ENCODE measurements around the gene SHROOM4.

Gene SHROOM4

GRCh38 chrX:50805276-50805675 is 8.7 kb downstream of the SHROOM4 start:
- no peaks in the 10 kb centered on the region for H3K36me3 Mint-ChIP-seq
- no peaks in the 10 kb centered on the region for H3K4me1 Mint-ChIP-seq
- H3K9me3 Mint-ChIP-seq: no peaks in the 10 kb centered on the region
- no peak overlapping the region for H3K4me3 Mint-ChIP-seq
- DNase-seq (ENCODE audit: low spot score in 2 of 2): no peak
- ATAC-seq: no peak
- H3K27ac Mint-ChIP-seq: no peak overlapping the region

GRCh38 chrX:50801135-50801534 is 12.9 kb downstream of the SHROOM4 start:
- ATAC-seq: no peak

GRCh38 chrX:50799531-50799961 is 14.4 kb downstream of the SHROOM4 start:
- Mint-ChIP-seq H3K4me1 (no peaks in the 10 kb centered on the region), H3K36me3 (no peaks in the 10 kb centered on the region), H3K9me3 (no peaks in the 10 kb centered on the region), H3K27ac (no peak overlapping the region), H3K4me3 (no peak overlapping the region)
- ATAC-seq (no peak), DNase-seq (ENCODE audit: low spot score in 2 of 2) (no peak)

More at GRCh38 chrX:50801135-50801534, 12.9 kb downstream of the SHROOM4 start:
- H3K36me3 Mint-ChIP-seq: no peaks in the 10 kb centered on the region
- H3K27ac Mint-ChIP-seq: no peak overlapping the region
- H3K4me3 Mint-ChIP-seq: no peak overlapping the region
- H3K4me1 Mint-ChIP-seq: no peaks in the 10 kb centered on the region
- no peaks in the 10 kb centered on the region for H3K9me3 Mint-ChIP-seq
- DNase-seq (ENCODE audit: low spot score in 2 of 2): no peak

- Mint-ChIP-seq H3K27ac (no peak overlapping the region), H3K36me3 (no peaks in the 10 kb centered on the region), H3K9me3 (no peaks in the 10 kb centered on the region), H3K4me1 (no peaks in the 10 kb centered on the region), H3K4me3 (no peak overlapping the region)
- ATAC-seq (no peak), DNase-seq (ENCODE audit: low spot score in 2 of 2) (no peak)
These were observed 15.2 kb downstream of the SHROOM4 start for GRCh38 chrX:50798783-50799182.

GRCh38 chrX:50787099-50787498 is 26.9 kb downstream of the SHROOM4 start:
- DNase-seq (ENCODE audit: low spot score in 2 of 2) (no peak), ATAC-seq (no peak)
- Mint-ChIP-seq H3K36me3 (no peaks in the 10 kb centered on the region), H3K9me3 (peaks cover 7% of the 10 kb centered on the region), H3K4me3 (no peak overlapping the region), H3K27ac (no peak overlapping the region), H3K4me1 (no peaks in the 10 kb centered on the region)

- Mint-ChIP-seq H3K4me3 (no peak overlapping the region), H3K4me1 (no peaks in the 10 kb centered on the region), H3K9me3 (no peaks in the 10 kb centered on the region), H3K36me3 (no peaks in the 10 kb centered on the region), H3K27ac (no peak overlapping the region)
- ATAC-seq (no peak), DNase-seq (ENCODE audit: low spot score in 2 of 2) (no peak)
These were observed 33.9 kb downstream of the SHROOM4 start for GRCh38 chrX:50780144-50780543.

GRCh38 chrX:50779694-50780093 is 34.3 kb downstream of the SHROOM4 start:
- no peaks in the 10 kb centered on the region for H3K36me3 Mint-ChIP-seq
- ATAC-seq (no peak), DNase-seq (ENCODE audit: low spot score in 2 of 2) (no peak)
- no peaks in the 10 kb centered on the region for H3K9me3 Mint-ChIP-seq
- H3K4me3 Mint-ChIP-seq: no peak overlapping the region
- H3K27ac Mint-ChIP-seq: no peak overlapping the region
- H3K4me1 Mint-ChIP-seq: no peaks in the 10 kb centered on the region

- no peaks in the 10 kb centered on the region for H3K9me3 Mint-ChIP-seq
- no peaks in the 10 kb centered on the region for H3K36me3 Mint-ChIP-seq
- no peak overlapping the region for H3K27ac Mint-ChIP-seq
- no peak overlapping the region for H3K4me3 Mint-ChIP-seq
- ATAC-seq: no peak
- no peaks in the 10 kb centered on the region for H3K4me1 Mint-ChIP-seq
- no peak for DNase-seq (ENCODE audit: low spot score in 2 of 2)
These were observed 35.7 kb downstream of the SHROOM4 start for GRCh38 chrX:50778272-50778671.

- Mint-ChIP-seq H3K36me3 (no peaks in the 10 kb centered on the region), H3K4me3 (no peak overlapping the region), H3K9me3 (no peaks in the 10 kb centered on the region), H3K4me1 (no peaks in the 10 kb centered on the region), H3K27ac (no peak overlapping the region)
- DNase-seq (ENCODE audit: low spot score in 2 of 2) (no peak), ATAC-seq (no peak)
These were observed 37.7 kb downstream of the SHROOM4 start for GRCh38 chrX:50776248-50776647.

GRCh38 chrX:50771382-50771781 is 42.6 kb downstream of the SHROOM4 start:
- no peak for ATAC-seq
- no peak for DNase-seq (ENCODE audit: low spot score in 2 of 2)
- H3K4me1 Mint-ChIP-seq: no peaks in the 10 kb centered on the region
- no peaks in the 10 kb centered on the region for H3K9me3 Mint-ChIP-seq
- no peaks in the 10 kb centered on the region for H3K36me3 Mint-ChIP-seq
- H3K4me3 Mint-ChIP-seq: no peak overlapping the region
- no peak overlapping the region for H3K27ac Mint-ChIP-seq

- ATAC-seq (no peak), DNase-seq (ENCODE audit: low spot score in 2 of 2) (no peak)
- no peaks in the 10 kb centered on the region for H3K9me3 Mint-ChIP-seq
- H3K4me1 Mint-ChIP-seq: no peaks in the 10 kb centered on the region
- no peaks in the 10 kb centered on the region for H3K36me3 Mint-ChIP-seq
- no peak overlapping the region for H3K4me3 Mint-ChIP-seq
- H3K27ac Mint-ChIP-seq: no peak overlapping the region
These were observed 43.3 kb downstream of the SHROOM4 start for GRCh38 chrX:50770702-50771101.

GRCh38 chrX:50769389-50770063 is 44.5 kb downstream of the SHROOM4 start:
- Mint-ChIP-seq H3K36me3 (no peaks in the 10 kb centered on the region), H3K9me3 (no peaks in the 10 kb centered on the region)
- ATAC-seq: no peak

GRCh38 chrX:50768801-50769200 is 45.2 kb downstream of the SHROOM4 start:
- H3K4me3 Mint-ChIP-seq: no peak overlapping the region
- H3K36me3 Mint-ChIP-seq: no peaks in the 10 kb centered on the region
- no peaks in the 10 kb centered on the region for H3K4me1 Mint-ChIP-seq
- no peak for ATAC-seq
- DNase-seq (ENCODE audit: low spot score in 2 of 2): no peak
- H3K9me3 Mint-ChIP-seq: no peaks in the 10 kb centered on the region
- no peak overlapping the region for H3K27ac Mint-ChIP-seq

More at GRCh38 chrX:50769389-50770063, 44.5 kb downstream of the SHROOM4 start:
- Mint-ChIP-seq H3K27ac (no peak overlapping the region), H3K4me3 (no peak overlapping the region), H3K4me1 (no peaks in the 10 kb centered on the region)
- DNase-seq (ENCODE audit: low spot score in 2 of 2): no peak

GRCh38 chrX:50765986-50766385 is 48.0 kb downstream of the SHROOM4 start:
- H3K4me3 Mint-ChIP-seq: no peak overlapping the region
- DNase-seq (ENCODE audit: low spot score in 2 of 2) (no peak), ATAC-seq (no peak)
- no peaks in the 10 kb centered on the region for H3K4me1 Mint-ChIP-seq
- H3K36me3 Mint-ChIP-seq: no peaks in the 10 kb centered on the region
- H3K9me3 Mint-ChIP-seq: no peaks in the 10 kb centered on the region
- no peak overlapping the region for H3K27ac Mint-ChIP-seq

- Mint-ChIP-seq H3K4me3 (no peak overlapping the region), H3K4me1 (no peaks in the 10 kb centered on the region), H3K36me3 (no peaks in the 10 kb centered on the region)
These were observed 51.4 kb downstream of the SHROOM4 start for GRCh38 chrX:50762578-50762977.

GRCh38 chrX:50756276-50756675 is 57.7 kb downstream of the SHROOM4 start:
- H3K9me3 Mint-ChIP-seq: no peaks in the 10 kb centered on the region
- DNase-seq (ENCODE audit: low spot score in 2 of 2): no peak
- H3K4me1 Mint-ChIP-seq: no peaks in the 10 kb centered on the region
- ATAC-seq: no peak
- no peaks in the 10 kb centered on the region for H3K36me3 Mint-ChIP-seq
- H3K4me3 Mint-ChIP-seq: no peak overlapping the region
- no peak overlapping the region for H3K27ac Mint-ChIP-seq

More at GRCh38 chrX:50762578-50762977, 51.4 kb downstream of the SHROOM4 start:
- DNase-seq (ENCODE audit: low spot score in 2 of 2): no peak
- Mint-ChIP-seq H3K27ac (no peak overlapping the region), H3K9me3 (no peaks in the 10 kb centered on the region)
- no peak for ATAC-seq

- Mint-ChIP-seq H3K9me3 (no peaks in the 10 kb centered on the region), H3K36me3 (no peaks in the 10 kb centered on the region), H3K4me3 (no peak overlapping the region)
These were observed 62.9 kb downstream of the SHROOM4 start for GRCh38 chrX:50751091-50751490.

More at GRCh38 chrX:50751091-50751490, 62.9 kb downstream of the SHROOM4 start:
- ATAC-seq: no peak
- no peaks in the 10 kb centered on the region for H3K4me1 Mint-ChIP-seq
- no peak overlapping the region for H3K27ac Mint-ChIP-seq
- no peak for DNase-seq (ENCODE audit: low spot score in 2 of 2)

All from stimulated activated effector memory CD8-positive, alpha-beta T cell treated with anti-CD3 and anti-CD28 coated beads, Interleukin-12 subunit alpha, Interleukin-12 subunit beta, amount 100 ng/mL, for 72 hours (primary cell).